Gastroesophageal sphincter (tissue), 4 donors: ENCODE results near the gene DNAH8. TPM values are rescaled to one million over a fixed set of nuclear protein-coding genes. Genes with fewer than 3 reads are reported as not detected.

Experiments
- ATAC-seq: fragments of 150-250 bp; one replicate; pipeline ENCODE4 v1.9.1; 2016; ENCODE audit warnings: mild to moderate bottlenecking, moderate library complexity
- H3K27ac ChIP-seq, 4 donors: fragments of 200-600 bp; sonication (generic) in 3 of 4; 1 replicate in 3 of 4; 2 replicates in 1 of 4; pipeline ENCODE4 v1.5.1; 2016 to 2019
- H3K27me3 ChIP-seq: fragments of 200-600 bp; sonication (generic); one replicate; pipeline ENCODE4 v1.5.1; 2019
- H3K36me3 ChIP-seq, 2 donors: fragments of 200-600 bp; sonication (generic); one replicate each; pipeline ENCODE4 v1.5.1; 2019; ENCODE audit warnings: control low read depth in 1 of 2
- H3K4me1 ChIP-seq, 3 donors: fragments of 200-600 bp; sonication (generic); 1 replicate in 2 of 3; 2 replicates in 1 of 3; pipeline ENCODE4 v1.5.1; 2016 to 2019; ENCODE audit warnings: control low read depth in 2 of 3
- H3K4me3 ChIP-seq, 2 donors: fragments of 200-600 bp; sonication (generic); one replicate each; pipeline ENCODE4 v1.5.1; 2019; ENCODE audit warnings: mild to moderate bottlenecking in 1 of 2, moderate library complexity in 1 of 2
- H3K9me3 ChIP-seq, 3 donors: fragments of 200-600 bp; sonication (generic); one replicate each; pipeline ENCODE4 v1.5.1; 2017 to 2019; ENCODE audit warnings: control low read depth in 2 of 3
- EP300 ChIP-seq: sonication (generic); formaldehyde crosslinking; IDR thresholded peaks from one replicate; pipeline ENCODE4 v1.6.1; 2017; ENCODE audit warnings: antibody characterized with exemption, mild to moderate bottlenecking
- POLR2A ChIP-seq, 2 donors: fragments of 450-650 bp; IDR thresholded peaks; one replicate each; pipeline ENCODE4 v1.6.1; 2017; ENCODE audit warnings: antibody characterized with exemption in 2 of 2, mild to moderate bottlenecking in 2 of 2, moderate library complexity in 1 of 2
- POLR2AphosphoS5 ChIP-seq: sonication (generic); formaldehyde crosslinking; IDR thresholded peaks from one replicate; pipeline ENCODE4 v1.6.1; 2017; ENCODE audit warnings: antibody characterized with exemption
- WGBS, 2 donors: methylation state at CpG; one replicate each; pipeline ENCODE4 v1.1.5; 2018; ENCODE audit warnings: low coverage in 1 of 2; 5-methylcytosine and 5-hydroxymethylcytosine counted together
- small RNA-seq, 4 donors: library from RNA; depleted of rRNA; stranded (forward); fragments of <200 nt; gene quantifications; one replicate each; pipeline ENCODE3, GENCODE V24; 2016
- total RNA-seq, 4 donors: library from RNA; depleted of rRNA; stranded (reverse); fragments of >200 nt; gene quantifications; one replicate each; pipeline ENCODE4 v1.1.0, GENCODE V29; 2016
- TF ChIP-seq, protein P1 (sequence below), 4 experiments: fragments of 200-600 bp in 2 of 4; fragments of 450-650 bp in 2 of 4; sonication (generic) in 1 of 4; IDR thresholded peaks; one replicate each; pipeline ENCODE4 v1.5.1; 2017 to 2019; ENCODE audit warnings: antibody characterized with exemption in 4 of 4, mild to moderate bottlenecking in 2 of 4, moderate library complexity in 2 of 4

The DNAH8 gene
- total RNA-seq, 4 donors from 2014 or later = not detected

DNA sequence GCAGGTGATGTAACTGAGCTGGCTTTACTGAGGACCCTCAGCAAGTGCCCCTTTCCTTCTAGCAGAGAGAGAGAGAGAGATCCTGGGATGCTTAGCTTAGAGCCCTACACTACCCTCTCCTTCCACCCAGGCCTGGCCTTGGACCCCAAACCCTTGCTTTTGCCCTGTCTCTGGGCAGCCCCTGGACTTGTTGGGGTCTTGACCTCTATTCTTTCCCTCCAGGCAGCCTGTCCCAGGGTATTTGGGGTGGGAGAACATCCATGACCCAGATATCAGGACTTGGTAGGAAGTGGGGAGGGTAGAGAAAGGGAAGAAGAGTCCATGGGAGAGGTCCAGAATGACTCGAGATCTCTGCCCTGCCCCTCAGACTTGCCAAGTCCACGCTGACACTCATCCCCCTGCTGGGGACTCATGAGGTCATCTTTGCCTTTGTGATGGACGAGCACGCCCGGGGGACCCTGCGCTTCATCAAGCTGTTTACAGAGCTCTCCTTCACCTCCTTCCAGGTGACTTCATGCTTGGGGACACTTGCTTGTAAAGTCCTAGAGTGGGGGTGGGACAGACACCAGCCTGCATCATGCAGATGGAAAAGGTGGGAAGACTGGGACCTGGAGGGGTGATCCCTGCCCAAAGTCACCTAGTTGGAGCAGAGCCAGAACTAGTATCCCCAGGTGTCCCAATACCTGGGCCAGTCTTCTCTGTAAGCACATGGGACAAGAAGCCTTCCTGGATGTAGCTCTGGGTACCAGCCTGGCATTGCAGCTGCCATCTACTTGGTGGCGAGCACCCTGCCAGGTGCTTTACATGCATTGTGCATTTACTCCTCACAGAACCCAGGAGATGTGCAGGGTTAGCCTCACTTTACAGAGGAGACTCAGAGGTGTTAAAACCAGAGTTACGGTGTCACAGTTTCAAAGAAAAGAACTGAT, 364.4 kb downstream of the DNAH8 start:
- WGBS, 2 donors = 87% methylated on average over 3 of the region's 8 CpGs; no CpG with 5 or more reads in 1 of the 2 donors
- H3K4me1 ChIP-seq = peaks cover 0 to 6% (median 0%) of the 10 kb centered on the region in 3 donors
- no peak for ATAC-seq
- H3K27ac ChIP-seq = no peak overlapping the region
- H3K4me3 ChIP-seq = no peak overlapping the region
- no peak for TF ChIP-seq EP300
- TF ChIP-seq, protein P1, sequence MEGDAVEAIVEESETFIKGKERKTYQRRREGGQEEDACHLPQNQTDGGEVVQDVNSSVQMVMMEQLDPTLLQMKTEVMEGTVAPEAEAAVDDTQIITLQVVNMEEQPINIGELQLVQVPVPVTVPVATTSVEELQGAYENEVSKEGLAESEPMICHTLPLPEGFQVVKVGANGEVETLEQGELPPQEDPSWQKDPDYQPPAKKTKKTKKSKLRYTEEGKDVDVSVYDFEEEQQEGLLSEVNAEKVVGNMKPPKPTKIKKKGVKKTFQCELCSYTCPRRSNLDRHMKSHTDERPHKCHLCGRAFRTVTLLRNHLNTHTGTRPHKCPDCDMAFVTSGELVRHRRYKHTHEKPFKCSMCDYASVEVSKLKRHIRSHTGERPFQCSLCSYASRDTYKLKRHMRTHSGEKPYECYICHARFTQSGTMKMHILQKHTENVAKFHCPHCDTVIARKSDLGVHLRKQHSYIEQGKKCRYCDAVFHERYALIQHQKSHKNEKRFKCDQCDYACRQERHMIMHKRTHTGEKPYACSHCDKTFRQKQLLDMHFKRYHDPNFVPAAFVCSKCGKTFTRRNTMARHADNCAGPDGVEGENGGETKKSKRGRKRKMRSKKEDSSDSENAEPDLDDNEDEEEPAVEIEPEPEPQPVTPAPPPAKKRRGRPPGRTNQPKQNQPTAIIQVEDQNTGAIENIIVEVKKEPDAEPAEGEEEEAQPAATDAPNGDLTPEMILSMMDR (IDR thresholded peaks at IDR 0.05) = no peak
- no peak for TF ChIP-seq POLR2AphosphoS5
- no peak for TF ChIP-seq POLR2A (IDR thresholded peaks at IDR 0.05)
- H3K9me3 ChIP-seq = no peaks in the 10 kb centered on the region
- peaks cover 20% of the 10 kb centered on the region for H3K27me3 ChIP-seq
- H3K36me3 ChIP-seq = no peaks in the 10 kb centered on the region

Small RNA genes within 50 kb of the gene (small RNA-seq; reads per million reads assigned to genes)
- gene AL034345.1 (0 reads per million in 4 donors), gene RF00393 (0 reads per million in 4 donors)

Other genes starting within 250 kb of the DNAH8 start
- gene BTBD9, start 75.4 kb upstream of the DNAH8 start, total RNA-seq = 10 to 100 TPM; 11.3 to 18.9 (median 13.8) TPM
- gene GLO1, start 12.2 kb upstream of the DNAH8 start, total RNA-seq = 100 to 1,000 TPM in 1 of 4 donors, 10 to 100 TPM in 3; 72.3 to 109 (median 84.3) TPM